SK-MEL-5 (cell line): ENCODE measurements around the gene R3HDM4. TPM values are rescaled to one million over a fixed set of nuclear protein-coding genes. Genes with fewer than 3 reads are reported as not detected.

ENCODE experiments used
- DNase-seq: peaks from one replicate; pipeline ENCODE4 v3.0.0-alpha.2; 2016; ENCODE audit warnings: low read depth, low spot score
- in situ Hi-C: cut with HindIII; loops from 2 replicates; pipeline ENCODE4 v1.10.0; 2016; ENCODE audit warnings: low sequenced_read_pairs, high pct_unique_total_duplicates, low pct_unique_long_range_greater_than_20kb
- total RNA-seq: library from RNA; depleted of rRNA; stranded (reverse); fragments of >200 nt; shearing (Covaris generic); gene quantifications from 2 replicates; pipeline ENCODE4 v1.2.3, GENCODE V29; 2014

The R3HDM4 gene
- total RNA-seq, 1 experiment from 2014 or later: 20.0 TPM

DNA sequence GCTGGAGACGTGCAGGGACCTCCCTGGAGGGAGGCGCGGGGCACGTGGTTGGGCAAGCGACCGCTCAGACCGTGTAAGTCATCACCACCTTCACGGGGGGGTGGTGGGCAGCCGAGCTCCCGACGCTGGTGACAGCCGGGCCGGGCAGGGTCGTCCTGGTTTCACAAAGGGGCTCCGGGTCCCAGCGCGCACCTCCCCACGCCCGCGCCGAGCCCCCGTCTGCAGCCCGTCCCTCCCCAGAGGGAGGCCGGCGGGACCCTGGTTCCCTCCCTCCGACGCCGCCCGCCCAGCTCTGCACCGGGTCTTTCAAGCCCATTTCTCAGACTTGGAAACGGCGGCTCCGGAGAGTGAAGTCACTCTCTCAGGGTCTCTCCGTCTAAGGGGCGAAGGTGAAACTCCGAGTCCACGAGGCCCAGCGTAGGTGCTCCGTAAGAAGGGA is 12.1 kb upstream of the R3HDM4 start:
- in situ Hi-C loops: no loop called here
- peak; percentile 62 for DNase-seq

DNA sequence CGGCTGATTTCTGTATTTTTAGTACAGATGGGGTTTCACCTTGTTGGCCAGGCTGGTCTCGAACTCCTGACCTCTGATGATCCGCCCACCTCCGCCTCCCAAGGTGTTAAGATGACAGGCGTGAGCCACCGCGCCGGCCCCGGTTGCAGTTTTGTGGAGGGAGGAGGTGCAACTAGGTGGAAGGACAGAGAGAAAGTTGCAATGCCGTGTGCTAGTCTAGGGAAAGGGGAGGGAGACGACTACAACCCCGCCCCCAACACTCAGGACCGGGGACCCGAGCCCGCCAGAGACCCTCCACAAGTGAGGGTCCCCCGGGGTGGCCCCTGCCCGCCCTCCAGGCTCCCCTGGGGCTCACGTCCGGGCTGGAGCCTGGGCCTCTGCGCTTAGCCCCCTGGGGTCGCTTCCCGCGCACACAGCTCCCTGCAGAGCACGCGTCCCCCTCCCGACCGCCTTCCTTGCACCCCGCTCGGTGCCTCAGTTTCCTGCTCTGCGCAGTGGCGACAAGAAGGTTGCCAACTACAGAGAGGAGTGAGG is 11.6 kb upstream of the R3HDM4 start:
- no peak for DNase-seq
- in situ Hi-C loops: no loop called here

DNA sequence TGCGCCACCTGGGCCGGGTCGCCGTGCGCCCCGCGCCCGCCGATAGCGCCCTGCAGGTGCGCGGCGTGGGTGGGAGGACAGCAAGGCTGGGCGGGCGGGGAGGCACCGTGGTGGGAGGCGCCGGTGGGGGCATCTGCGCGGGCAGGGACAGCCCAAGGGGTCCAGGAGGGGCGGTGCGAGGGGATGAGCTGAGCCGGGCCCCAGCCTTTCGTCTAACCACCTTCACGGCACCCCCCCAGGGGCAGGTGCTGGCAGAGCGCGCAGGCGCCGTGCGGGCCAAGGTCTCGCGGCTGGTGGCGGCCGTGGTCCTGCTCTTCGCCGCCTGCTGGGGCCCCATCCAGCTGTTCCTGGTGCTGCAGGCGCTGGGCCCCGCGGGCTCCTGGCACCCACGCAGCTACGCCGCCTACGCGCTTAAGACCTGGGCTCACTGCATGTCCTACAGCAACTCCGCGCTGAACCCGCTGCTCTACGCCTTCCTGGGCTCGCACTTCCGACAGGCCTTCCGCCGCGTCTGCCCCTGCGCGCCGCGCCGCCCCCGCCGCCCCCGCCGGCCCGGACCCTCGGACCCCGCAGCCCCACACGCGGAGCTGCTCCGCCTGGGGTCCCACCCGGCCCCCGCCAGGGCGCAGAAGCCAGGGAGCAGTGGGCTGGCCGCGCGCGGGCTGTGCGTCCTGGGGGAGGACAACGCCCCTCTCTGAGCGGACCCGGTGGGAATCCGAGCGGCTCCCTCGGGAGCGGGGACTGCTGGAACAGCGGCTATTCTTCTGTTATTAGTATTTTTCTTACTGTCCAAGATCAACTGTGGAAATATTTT is 7.2 kb upstream of the R3HDM4 start:
- no peak for DNase-seq
- in situ Hi-C loops: no loop called here

DNA sequence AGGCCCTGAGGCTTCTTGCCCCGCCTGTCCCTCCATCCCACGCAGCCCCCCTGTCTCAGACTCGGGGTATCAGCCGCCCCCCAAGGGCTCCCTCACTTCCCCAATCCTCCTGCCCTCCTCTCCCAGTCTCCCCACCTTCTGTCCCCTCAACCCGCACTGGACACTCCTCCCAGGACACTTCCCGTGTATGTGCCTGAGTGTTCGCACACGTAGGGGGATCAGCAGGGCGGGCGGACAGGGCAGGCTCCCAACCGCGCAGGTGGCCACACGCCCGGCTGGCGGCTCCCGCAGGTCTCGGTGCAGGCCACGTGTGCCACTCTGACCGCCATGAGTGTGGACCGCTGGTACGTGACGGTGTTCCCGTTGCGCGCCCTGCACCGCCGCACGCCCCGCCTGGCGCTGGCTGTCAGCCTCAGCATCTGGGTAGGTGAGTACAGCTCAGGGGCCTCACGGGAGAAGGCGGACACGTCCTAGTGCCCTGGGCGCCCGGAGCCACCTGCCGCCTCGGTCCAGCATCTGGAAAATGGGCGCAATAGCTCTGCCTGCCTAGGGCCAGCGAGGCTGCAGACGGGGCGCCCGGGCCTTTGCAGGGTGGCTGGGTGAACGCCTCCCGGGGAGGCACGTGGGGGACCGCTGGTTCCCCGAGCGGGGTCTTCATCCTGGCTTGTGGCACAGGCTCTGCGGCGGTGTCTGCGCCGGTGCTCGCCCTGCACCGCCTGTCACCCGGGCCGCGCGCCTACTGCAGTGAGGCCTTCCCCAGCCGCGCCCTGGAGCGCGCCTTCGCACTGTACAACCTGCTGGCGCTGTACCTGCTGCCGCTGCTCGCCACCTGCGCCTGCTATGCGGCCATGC is 6.4 kb upstream of the R3HDM4 start:
- DNase-seq: no peak

GRCh38 chr19:918481-919198 is 5.6 kb upstream of the R3HDM4 start:
- no peak for DNase-seq
- in situ Hi-C loops: no loop called here

More for the DNA sequence above, 6.4 kb upstream of the R3HDM4 start:
- in situ Hi-C loops: no loop called here

GRCh38 chr19:918152-918437 is 5.1 kb upstream of the R3HDM4 start:
- no peak for DNase-seq
- in situ Hi-C loops: no loop called here

DNA sequence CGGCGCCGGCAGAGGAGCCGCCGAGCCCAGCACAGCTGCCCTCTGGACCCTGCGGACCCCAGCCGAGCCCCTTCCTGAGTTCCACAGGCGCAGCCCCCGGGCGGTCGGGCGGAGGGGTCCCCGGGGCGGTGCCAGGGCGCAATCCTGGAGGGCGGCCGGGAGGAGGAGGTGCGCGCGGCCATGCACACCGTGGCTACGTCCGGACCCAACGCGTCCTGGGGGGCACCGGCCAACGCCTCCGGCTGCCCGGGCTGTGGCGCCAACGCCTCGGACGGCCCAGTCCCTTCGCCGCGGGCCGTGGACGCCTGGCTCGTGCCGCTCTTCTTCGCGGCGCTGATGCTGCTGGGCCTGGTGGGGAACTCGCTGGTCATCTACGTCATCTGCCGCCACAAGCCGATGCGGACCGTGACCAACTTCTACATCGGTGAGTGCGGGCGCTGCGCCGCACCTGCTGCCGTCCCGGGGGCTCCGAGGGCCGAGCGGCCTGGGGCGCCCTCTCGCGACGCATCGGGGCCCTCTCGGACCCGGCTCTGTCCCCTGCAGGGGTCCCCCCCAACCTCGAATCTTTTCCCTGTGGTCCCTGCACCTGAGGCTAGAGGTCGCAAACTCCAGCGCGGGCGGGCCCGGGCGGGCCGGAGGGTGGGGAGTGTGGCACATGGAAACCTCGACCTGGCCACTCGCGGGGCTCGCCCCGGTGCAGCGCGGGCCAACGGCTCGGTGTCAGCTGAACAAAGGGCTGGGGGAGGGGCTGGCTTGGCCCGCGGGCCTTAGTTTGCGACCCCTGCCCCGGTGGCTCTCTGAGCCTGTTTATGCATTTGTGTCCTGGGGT is 4.5 kb upstream of the R3HDM4 start, which contains the start of gene KISS1R:
TSS of gene KISS1R (plus strand) at position 11 of the 829 bp plus-strand sequence. CDS start at position 181, 170 bp downstream.
- DNase-seq: no peak
- in situ Hi-C loops: no loop called here

DNA sequence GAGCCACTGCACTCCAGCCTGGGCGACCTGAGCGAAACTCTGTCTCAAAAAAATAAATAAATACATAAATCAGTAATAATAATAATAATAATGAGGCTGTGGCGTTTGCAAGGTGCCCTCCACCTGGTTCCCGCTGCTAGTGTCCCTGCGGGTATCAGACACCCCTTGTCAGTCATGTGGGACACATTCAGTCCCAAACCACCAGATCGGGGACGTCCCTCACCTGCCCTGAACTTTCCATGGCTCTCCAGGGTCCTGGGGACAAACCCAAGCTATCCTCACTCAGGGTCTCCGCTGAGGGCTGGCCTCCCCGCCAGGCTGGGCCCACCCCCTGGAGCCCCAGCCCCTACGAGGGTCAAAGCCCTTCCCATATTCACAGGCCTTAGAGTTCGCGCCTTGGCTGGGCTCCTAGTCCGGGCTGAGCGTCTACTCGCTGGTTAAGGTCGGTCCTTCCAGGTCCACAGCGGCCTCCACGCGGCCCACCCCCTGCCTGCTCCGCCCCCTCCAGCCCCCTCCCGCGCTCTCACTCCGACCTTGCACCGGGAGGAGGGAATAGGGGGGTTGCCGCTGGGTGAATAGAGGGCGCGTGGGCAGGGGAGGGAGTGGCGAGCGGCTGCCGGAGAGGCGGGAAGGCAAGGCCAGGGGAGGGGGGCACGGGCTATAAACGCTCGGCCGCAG is 3.8 kb upstream of the R3HDM4 start:
- DNase-seq: no peak
- in situ Hi-C loops: no loop called here

DNA sequence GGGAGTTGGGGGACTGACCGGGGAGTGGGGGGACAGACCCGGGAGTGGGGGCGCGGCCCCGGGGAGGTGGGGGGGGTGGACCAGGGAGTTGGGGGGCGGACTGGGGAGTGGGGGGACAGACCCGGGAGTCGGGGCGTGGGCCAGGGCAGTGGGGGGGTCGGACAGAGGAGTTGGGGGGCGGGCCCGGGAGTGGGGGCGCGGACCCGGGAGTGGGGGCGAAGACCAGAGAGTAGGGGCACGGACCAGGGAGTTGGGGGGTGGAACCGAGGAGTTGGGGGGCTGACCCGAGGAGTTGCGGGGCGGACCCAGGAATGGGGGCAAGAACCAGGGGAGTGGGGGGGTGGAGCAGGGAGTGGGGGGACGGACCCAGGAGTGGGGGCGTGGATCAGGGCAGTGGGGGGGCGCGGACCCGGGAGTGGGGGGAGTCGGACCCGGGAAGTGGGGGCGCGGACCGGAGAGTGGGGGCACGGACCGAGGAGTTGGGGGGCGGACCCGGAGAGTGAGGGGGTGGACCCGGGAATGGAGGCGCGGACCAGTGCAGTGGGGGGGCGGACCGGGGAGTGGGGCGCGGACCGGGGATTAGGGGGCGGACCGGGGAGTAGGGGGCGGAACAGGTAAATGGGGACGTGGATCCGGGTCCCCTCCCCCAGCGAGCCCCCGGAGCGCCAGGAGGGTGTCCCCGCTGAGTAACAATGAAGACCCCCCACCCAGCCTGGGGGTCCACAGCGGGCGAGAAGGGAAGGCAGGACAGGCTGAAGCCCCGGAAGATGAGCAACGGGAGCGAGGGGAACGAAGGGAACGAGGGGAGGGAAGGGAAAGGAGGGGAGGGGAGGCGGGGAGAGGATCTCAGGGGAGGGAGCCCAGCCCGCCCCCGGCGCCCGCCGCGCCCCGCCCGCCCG is 589 bp downstream of the R3HDM4 start:
- in situ Hi-C loops: no loop called here
- no peak for DNase-seq

DNA sequence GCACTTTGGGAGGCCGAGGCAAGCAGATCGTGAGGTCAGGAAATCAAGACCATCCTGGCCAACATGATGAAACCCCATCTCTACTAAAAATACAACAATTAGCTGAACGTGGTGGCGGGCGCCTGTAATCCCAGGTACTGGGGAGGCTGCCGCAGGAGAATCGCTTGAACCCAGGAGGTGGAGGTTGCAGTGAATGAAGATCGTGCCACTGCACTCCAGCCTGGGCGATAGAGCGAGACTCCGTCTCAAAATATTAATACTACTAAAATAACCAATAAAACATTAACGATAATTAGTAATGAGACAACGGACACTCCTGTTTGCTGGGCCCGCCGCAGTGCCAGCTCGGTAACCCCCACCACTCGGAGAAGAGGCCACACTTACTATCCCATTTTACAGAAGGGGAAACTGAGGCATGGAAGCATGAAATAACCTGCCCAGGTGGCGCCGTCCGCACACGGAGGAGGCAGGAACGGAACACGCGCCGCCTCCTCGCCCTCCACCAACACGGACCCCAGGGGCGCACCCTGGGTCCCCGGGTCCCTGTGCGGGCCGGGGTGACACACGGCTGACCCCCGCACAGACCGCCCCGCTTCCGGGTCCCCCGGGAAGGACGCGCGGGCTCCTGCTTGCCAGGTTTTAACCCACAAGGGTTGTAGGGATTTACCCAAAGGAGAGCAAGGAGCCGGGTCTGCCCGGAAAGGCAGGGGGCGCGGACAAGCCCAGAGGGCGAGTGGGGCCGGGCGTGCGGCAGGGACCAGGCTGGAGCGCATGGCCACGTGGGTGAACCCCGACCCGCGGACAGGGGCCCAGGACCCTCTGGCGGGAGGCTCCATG is 1.6 kb downstream of the R3HDM4 start:
- in situ Hi-C loops: no loop called here

DNA sequence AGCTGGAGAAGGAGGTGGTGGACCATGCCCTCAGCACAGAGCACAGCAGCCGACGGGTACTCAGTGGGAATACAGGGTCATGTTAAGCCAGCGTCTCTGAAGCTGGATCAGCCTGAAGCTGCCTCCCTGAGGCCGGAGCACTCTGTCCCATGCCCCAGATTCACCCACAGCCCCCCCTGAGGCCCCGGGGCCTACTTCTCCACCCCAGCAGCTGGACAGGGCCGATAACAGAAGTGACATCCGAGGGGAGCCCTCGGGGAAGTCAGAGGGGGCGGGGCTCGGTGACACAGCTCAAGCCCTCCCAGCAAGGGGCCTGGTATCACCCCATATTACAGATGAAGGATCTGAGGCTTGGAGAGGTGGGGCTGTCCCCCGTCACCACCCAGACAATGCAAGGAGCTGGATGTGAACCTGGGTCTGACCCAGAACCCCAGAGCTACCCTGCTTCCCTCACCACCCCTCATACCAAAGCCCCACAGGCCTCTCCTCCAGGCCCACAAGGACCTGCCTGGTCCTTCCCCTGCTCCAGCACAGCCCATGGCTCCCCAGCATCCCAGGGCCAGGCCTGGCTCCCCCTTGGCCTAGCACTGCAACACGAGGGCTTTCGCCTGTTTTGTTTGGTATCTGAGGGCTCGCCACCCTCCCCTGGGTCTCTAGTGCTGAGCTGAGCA is 5.7 kb downstream of the R3HDM4 start:
- in situ Hi-C loops: no loop called here
- no peak for DNase-seq

More for the DNA sequence above, 1.6 kb downstream of the R3HDM4 start:
- no peak for DNase-seq

GRCh38 chr19:906480-906879 is 6.5 kb downstream of the R3HDM4 start:
- in situ Hi-C loops: no loop called here
- no peak for DNase-seq

GRCh38 chr19:904545-904944 is 8.5 kb downstream of the R3HDM4 start:
- no peak for DNase-seq
- in situ Hi-C loops: no loop called here

DNA sequence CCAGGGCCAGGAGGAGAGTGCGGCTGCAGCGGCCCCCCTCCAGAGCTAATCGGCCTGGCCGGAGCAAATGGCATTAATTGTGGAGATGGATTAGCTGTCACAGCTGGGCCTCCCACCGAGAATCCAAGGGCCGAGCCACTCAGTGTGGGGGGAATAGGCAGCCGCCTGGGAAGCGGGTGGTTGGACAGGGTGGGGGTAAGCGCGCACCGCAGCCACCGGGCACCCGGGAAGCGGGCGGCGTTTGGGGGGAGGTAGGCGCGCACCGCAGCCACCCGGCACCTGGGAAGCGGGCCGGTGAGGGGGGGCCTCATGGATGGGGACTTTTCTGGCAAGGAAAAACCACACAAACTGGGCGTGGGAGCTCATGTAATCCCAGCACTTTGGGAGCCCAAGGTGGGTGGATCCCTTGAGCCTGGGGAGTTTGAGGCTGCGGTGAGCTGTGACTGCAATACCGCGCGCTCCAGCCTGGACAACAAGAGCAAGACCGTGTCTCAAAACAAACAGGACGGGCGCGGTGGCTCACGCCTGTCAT is 9.7 kb downstream of the R3HDM4 start:
- DNase-seq: no peak
- in situ Hi-C loops: no loop called here
